Measurements from ENCODE around the gene SETX. TPM values are rescaled to one million over a fixed set of nuclear protein-coding genes. Genes with fewer than 3 reads are reported as not detected.

Gene SETX
- 90.7 and 112 TPM in 2 replicates for total RNA-seq

DNA sequence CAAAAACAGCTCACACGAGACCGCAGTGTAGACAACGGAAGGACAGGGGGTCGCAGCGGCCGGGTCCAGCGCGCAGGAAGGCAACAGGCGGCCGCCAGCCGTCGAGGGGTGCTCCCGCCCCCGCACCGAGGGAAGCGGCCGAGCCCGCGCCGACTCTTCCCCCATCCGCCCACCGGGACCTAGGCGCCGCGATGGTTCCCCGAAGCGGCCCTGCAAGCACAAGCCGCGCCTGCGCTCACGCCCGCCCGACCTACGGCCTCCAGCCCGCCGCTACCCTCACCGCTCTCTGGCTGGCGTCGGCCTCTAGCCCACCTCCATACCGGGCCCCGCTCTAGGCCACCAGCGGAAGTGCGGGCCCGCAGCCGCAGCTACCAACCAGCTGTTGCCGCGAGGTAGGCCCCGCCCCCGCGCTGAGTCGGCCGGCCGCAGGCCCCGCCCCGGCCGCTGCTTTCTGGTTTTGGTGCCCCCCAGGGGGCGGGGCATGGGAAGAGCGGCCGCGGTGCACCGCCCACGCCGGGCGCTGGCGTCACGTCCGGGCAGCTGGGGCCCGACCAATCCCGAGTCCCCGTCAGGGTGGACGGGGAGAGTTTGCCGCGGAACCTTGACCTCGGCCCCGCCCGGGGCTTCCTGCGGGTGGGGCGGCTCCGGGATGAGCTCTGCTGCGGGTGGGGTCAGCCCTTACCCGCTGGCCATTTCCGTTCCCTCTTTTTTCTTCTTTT, at the start of gene SETX:
TSS of gene SETX (minus strand) at position 350 of the 719 bp plus-strand sequence. CDS start 5,558 bp downstream, outside the sequence.

Other genes with a start within 250 kb of the SETX start
- 0.60 and 1.2 TPM in 2 replicates for gene NTNG2, start 192.9 kb downstream of the SETX start, total RNA-seq
- 10.3 and 14.2 TPM in 2 replicates for gene TTF1, start 51.9 kb upstream of the SETX start, total RNA-seq
- gene CFAP77, start 55.2 kb upstream of the SETX start, total RNA-seq, result 0.22 and 0.34 TPM in 2 replicates
- gene BARHL1, start 227.6 kb upstream of the SETX start, total RNA-seq, result not detected in 2 replicates